Natural killer cell (primary cell): ENCODE results near the gene HTRA3. TPM values are rescaled to one million over a fixed set of nuclear protein-coding genes. Genes with fewer than 3 reads are reported as not detected.

Source experiments
- ATAC-seq, 3 donors: fragments of 150-1000 bp in 2 of 3; fragments of 200-7000 bp in 1 of 3; cut with Tn5 transposase; 1 replicate in 1 of 3; 2 replicates in 2 of 3; pipeline ENCODE4 v1.10.0; 2021; ENCODE audit warnings: mild to moderate bottlenecking in 2 of 3, moderate library complexity in 2 of 3
- DNase-seq, 2 donors: peaks; one replicate each; pipeline versions ENCODE4 v3.0.0 to v3.0.0-alpha.2; 2013 to 2021; ENCODE audit warnings: mixed read lengths in 1 of 2
- H3K27ac ChIP-seq: one replicate; pipeline ENCODE4 v1.5.1; 2013; ENCODE audit warnings: mild to moderate bottlenecking, low read length
- H3K27me3 ChIP-seq: one replicate; pipeline ENCODE4 v1.6.1; 2013; ENCODE audit warnings: low read length; ENCODE audit not compliant: control insufficient read depth, insufficient read depth
- H3K36me3 ChIP-seq: one replicate; pipeline ENCODE4 v1.6.1; 2013; ENCODE audit warnings: low read length; ENCODE audit not compliant: control insufficient read depth, insufficient read depth
- H3K4me1 ChIP-seq: one replicate; pipeline ENCODE4 v1.6.1; 2013; ENCODE audit warnings: low read length; ENCODE audit not compliant: control insufficient read depth, insufficient read depth
- H3K4me3 ChIP-seq: one replicate; pipeline ENCODE4 v1.5.1; 2013; ENCODE audit warnings: low read length
- H3K9me3 ChIP-seq: one replicate; pipeline ENCODE4 v1.6.1; 2013; ENCODE audit warnings: low read length; ENCODE audit not compliant: control insufficient read depth, insufficient read depth
- H3K27ac Mint-ChIP-seq, 2 donors: one replicate each; pipeline ENCODE4 v1.8.0; 2022; ENCODE audit warnings: mild to moderate bottlenecking in 2 of 2, mixed read lengths in 2 of 2, moderate library complexity in 1 of 2
- H3K27me3 Mint-ChIP-seq, 2 donors: one replicate each; pipeline ENCODE4 v1.8.0; 2022; ENCODE audit warnings: low read depth in 2 of 2, mixed read lengths in 2 of 2
- H3K36me3 Mint-ChIP-seq: one replicate; pipeline ENCODE4 v1.8.0; 2022; ENCODE audit warnings: mixed read lengths
- H3K4me1 Mint-ChIP-seq, 2 donors: one replicate each; pipeline ENCODE4 v1.8.0; 2022; ENCODE audit warnings: mixed read lengths in 2 of 2
- H3K4me3 Mint-ChIP-seq: one replicate; pipeline ENCODE4 v1.8.0; 2022; ENCODE audit warnings: mild to moderate bottlenecking, moderate library complexity, mixed read lengths
- H3K9me3 Mint-ChIP-seq, 2 donors: one replicate each; pipeline ENCODE4 v1.8.0; 2022; ENCODE audit warnings: mixed read lengths in 2 of 2
- CTCF ChIP-seq: fragments of 200-600 bp; IDR thresholded peaks from one replicate; pipeline ENCODE4 v1.8.0; 2022; ENCODE audit warnings: antibody characterized with exemption
- WGBS: methylation state at CpG from one replicate; pipeline ENCODE4 v1.1.7; 2013; ENCODE audit warnings: missing lambda C conversion rate; ENCODE audit not compliant: insufficient coverage; 5-methylcytosine and 5-hydroxymethylcytosine counted together
- intact Hi-C: fragments of 100-400 bp; cut with micrococcal nuclease; formaldehyde crosslinking; loops from one replicate; pipeline ENCODE4 v1.14.2; 2022
- total RNA-seq, 4 donors: library from RNA; stranded (reverse); fragments of 120-200 nt in 1 of 4; gene quantifications; one replicate each; pipeline versions ENCODE4 v1.2.3 to v1.2.4, GENCODE V29; 2013 to 2022

HTRA3 gene
- total RNA-seq, 3 donors from 2014 or later (not counting 1 experiment from before 2014, with no cell fraction given): not detected

GRCh38 chr4:8257854-8258253, 11.7 kb upstream of the HTRA3 start:
- WGBS: 85% methylated on average over 4 of the region's 4 CpGs
- H3K4me1 ChIP-seq: peaks cover 7% of the 10 kb centered on the region
- no peak overlapping the region for H3K27ac ChIP-seq
- Mint-ChIP-seq H3K9me3 (no peaks in the 10 kb centered on the region), H3K27me3 (peaks cover 4 to 7% of the 10 kb centered on the region in 2 donors), H3K4me3 (no peak overlapping the region), H3K27ac (no peak overlapping the region), H3K4me1 (no peaks in the 10 kb centered on the region), H3K36me3 (no peaks in the 10 kb centered on the region)
- no peak overlapping the region for H3K4me3 ChIP-seq
- ATAC-seq (no peak), DNase-seq (no peak)
- intact Hi-C loops: no loop called here
- no peaks in the 10 kb centered on the region for H3K27me3 ChIP-seq
- H3K36me3 ChIP-seq: no peaks in the 10 kb centered on the region
- no peak for TF ChIP-seq CTCF
- H3K9me3 ChIP-seq: no peaks in the 10 kb centered on the region

GRCh38 chr4:8258552-8259212, 10.9 kb upstream of the HTRA3 start:
- Histone ChIP-seq H3K36me3 (no peaks in the 10 kb centered on the region), H3K4me1 (peaks cover 7% of the 10 kb centered on the region), H3K4me3 (no peak overlapping the region), H3K27me3 (no peaks in the 10 kb centered on the region), H3K27ac (no peak overlapping the region), H3K9me3 (no peaks in the 10 kb centered on the region)
- Mint-ChIP-seq H3K9me3 (no peaks in the 10 kb centered on the region), H3K27me3 (peaks cover 4 to 7% of the 10 kb centered on the region in 2 donors), H3K36me3 (no peaks in the 10 kb centered on the region), H3K4me1 (no peaks in the 10 kb centered on the region), H3K4me3 (no peak overlapping the region), H3K27ac (no peak overlapping the region)
- 29% methylated on average over 13 of the region's 13 CpGs for whole genome bisulfite sequencing
- intact Hi-C loops: no loop called here
- TF ChIP-seq CTCF: no peak
- ATAC-seq (no peak), DNase-seq (no peak)

- Histone ChIP-seq H3K4me1 (peaks cover 7% of the 10 kb centered on the region), H3K9me3 (no peaks in the 10 kb centered on the region), H3K4me3 (no peak overlapping the region), H3K27ac (no peak overlapping the region), H3K36me3 (no peaks in the 10 kb centered on the region), H3K27me3 (no peaks in the 10 kb centered on the region)
- DNase-seq (no peak), ATAC-seq (no peak)
- Mint-ChIP-seq H3K27me3 (peaks cover 4 to 7% of the 10 kb centered on the region in 2 donors), H3K36me3 (no peaks in the 10 kb centered on the region), H3K27ac (no peak overlapping the region), H3K9me3 (no peaks in the 10 kb centered on the region), H3K4me3 (no peak overlapping the region), H3K4me1 (no peaks in the 10 kb centered on the region)
- TF ChIP-seq CTCF: no peak
- 89% methylated on average over 9 of the region's 11 CpGs for WGBS
- intact Hi-C loops: no loop called here
These were observed 9.7 kb upstream of the HTRA3 start for GRCh38 chr4:8259743-8260430.
